SW 1271 (cell line): Measurements from ENCODE around the gene ZNF337.
"Not testable (repeated sequence)": the region's sequence is repeated elsewhere in the genome, so short reads cannot be mapped to it uniquely, and the experiment has no call there.

ENCODE experiments used
- DNase-seq, 2 experiments: peaks; one replicate each; lab custom pipeline; 2025; lab: John Stamatoyannopoulos, UW

Gene ZNF337

GRCh38 chr20:25692499-25692898 is 4.2 kb downstream of the ZNF337 start:
- no peak for DNase-seq

- DNase-seq: no peak
Measured at GRCh38 chr20:25690427-25690826, 6.2 kb downstream of the ZNF337 start.

GRCh38 chr20:25686081-25687067 is 10.3 kb downstream of the ZNF337 start:
- no peak for DNase-seq

- DNase-seq: no peak
Measured at GRCh38 chr20:25685276-25686080, 11.2 kb downstream of the ZNF337 start.

DNA sequence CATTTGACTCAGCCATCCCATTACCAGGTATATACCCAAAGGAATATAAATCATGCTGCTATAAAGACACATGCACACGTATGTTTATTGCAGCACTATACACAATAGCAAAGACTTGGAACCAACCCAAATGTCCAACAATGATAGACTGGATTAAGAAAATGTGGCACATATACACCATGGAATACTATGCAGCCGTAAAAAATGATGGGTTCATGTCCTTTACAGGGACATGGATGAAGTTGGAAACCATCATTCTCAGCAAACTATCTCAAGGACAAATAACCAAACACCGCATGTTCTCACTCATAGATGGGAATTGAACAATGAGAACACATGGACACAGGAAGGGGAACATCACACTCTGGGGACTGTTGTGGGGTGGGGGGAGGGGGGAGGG is 12.8 kb downstream of the ZNF337 start:
- not testable (repeated sequence) for DNase-seq

DNA sequence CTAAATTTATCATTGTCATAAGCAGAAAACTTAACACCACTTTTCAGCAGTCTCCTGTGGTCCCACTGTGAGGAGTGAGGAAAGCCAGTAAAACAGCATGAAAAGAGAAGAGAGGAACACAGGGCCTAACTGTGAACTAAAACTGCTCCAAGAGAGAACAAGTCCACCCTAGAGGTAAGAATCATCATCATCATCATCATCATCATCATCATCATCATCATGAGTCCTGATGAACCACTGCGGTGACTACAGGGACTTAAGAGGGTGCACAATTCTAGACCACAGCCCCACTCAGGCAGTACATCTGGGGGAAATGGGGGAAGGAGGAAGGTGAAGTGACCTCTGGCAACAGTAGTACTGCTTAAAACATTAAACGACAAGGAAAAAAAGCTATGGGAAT is 13.6 kb downstream of the ZNF337 start:
- no peak for DNase-seq

- DNase-seq: no peak
Measured at GRCh38 chr20:25676164-25676809, 20.4 kb downstream of the ZNF337 start.

GRCh38 chr20:25675161-25675560 is 21.5 kb downstream of the ZNF337 start:
- DNase-seq: no peak

DNA sequence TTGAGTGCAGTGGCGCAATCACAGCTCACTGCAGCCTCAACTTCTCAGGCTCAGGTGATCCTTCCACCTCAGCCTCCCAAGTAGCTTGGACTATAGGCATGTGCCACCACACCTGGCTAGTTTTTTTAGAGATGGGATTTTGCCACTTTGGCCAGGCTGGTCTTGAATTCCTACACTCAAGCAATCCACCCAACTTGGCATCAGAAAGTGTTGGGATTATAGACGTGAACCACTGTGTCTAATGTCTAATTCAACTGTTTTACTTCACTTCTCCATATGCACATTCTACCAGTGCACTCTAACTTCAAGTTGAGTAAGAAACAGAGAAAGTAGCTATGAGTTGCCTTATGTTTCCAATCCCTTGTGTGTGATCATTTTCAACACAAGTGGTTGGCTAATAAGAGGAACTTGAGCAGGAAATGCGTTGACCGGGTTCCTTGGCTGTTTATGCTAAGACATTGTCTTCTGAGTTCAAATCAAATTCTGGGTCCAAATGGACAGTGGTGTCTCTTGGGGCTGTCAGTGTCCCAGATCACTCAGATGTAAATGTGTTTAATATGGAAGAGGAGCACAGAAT is 23.9 kb downstream of the ZNF337 start:
- no peak for DNase-seq

- DNase-seq: peak in 1 of 2 experiments; percentile 27
Measured at GRCh38 chr20:25669826-25670422, 26.7 kb downstream of the ZNF337 start.

- DNase-seq: no peak
Measured at GRCh38 chr20:25668446-25668845, 28.2 kb downstream of the ZNF337 start.

DNA sequence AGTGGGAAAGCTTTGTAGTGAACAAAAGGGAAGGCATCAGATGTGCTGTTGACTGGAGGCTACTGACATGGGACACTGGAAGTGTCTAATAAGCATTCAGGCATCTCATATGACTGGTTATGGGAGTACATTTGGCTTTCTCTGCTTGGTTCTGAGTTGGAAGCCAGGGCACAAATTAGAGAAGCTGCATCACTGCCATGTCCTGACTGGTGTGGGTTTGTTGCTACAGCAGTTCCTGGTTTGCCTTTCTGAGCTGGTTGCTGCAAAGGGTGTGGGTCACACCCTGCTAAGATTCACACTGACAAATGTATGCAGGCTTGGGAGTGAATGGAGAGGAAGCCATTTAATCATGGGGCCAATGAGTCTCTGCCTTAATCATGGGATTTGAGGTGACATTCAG is 36.7 kb downstream of the ZNF337 start:
- no peak for DNase-seq

GRCh38 chr20:25654487-25654886 is 42.2 kb downstream of the ZNF337 start:
- DNase-seq: no peak

- DNase-seq: not testable (repeated sequence)
Measured at GRCh38 chr20:25652866-25653265, 43.8 kb downstream of the ZNF337 start.

- DNase-seq: no peak
Measured at GRCh38 chr20:25644814-25645213, 51.8 kb downstream of the ZNF337 start.

DNA sequence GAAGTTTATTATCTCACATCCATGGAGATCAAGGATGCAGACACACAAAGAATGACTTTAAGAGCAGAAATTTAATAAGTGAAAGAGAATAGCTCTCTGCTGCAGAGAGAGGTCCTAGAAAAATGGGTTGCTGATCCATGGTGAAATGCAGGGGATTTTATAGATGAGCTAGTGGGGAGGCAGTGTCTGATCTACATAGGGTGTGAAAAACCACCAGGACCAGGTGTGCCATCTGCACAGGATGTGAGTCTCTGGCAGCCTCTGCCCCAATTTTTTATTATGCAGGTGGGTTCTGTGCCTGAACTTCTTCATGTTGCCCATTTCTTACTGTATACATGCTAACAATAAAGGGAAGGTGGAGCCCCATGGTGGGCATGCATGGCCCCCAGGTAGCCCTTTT is 52.9 kb downstream of the ZNF337 start:
- DNase-seq: no peak

DNA sequence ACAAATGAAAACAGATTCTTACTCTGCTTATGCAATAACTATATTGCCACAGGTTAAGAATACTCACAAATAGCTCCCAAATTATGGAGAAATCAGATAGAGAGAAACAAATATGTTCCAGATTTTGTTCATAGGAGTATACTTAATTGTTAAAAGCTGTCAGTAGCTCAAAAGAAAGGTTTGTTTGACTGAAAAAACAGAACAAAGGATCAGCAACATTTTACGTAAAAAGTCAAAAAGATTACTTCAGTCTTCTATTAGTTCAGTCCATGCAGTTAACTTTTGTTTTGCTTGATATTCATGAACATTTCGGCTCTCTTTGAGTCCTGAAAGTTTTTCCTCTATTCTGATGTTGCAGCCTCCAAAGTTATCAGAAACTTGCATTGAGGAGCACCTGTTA is 59.4 kb downstream of the ZNF337 start:
- no peak for DNase-seq

GRCh38 chr20:25632940-25633790 is 63.5 kb downstream of the ZNF337 start:
- DNase-seq: no peak

DNA sequence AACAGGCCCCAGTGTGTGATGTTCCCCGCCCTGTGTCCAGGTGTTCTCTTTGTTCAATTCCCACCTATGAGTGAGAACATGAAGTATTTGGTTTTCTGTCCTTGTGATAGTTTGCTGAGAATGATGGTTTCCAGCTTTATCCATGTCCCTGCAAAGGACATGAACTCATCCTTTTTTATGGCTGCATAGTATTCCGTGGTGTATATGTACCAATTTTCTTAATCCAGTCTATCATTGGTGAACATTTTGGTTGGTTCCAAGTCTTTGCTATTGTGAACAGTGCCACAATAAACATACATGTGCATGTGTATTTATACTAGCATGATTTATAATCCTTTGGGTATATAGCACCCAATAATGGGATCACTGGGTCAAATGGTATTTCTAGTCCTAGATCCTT is 66.0 kb downstream of the ZNF337 start:
- DNase-seq: not testable (repeated sequence)

GRCh38 chr20:25629816-25630499 is 66.7 kb downstream of the ZNF337 start:
- DNase-seq: no peak
